GM18873 (cell line): ENCODE data around the gene CASP7.

Experiments used
- ATAC-seq: cut with Tn5 transposase; IDR thresholded peaks from one replicate; pipeline ENCODE4 v1.9.1; 2021; ENCODE audit warnings: mild to moderate bottlenecking, moderate library complexity, moderate number of reproducible peaks; ENCODE audit not compliant: unreplicated experiment, low FRiP score

The CASP7 gene

DNA sequence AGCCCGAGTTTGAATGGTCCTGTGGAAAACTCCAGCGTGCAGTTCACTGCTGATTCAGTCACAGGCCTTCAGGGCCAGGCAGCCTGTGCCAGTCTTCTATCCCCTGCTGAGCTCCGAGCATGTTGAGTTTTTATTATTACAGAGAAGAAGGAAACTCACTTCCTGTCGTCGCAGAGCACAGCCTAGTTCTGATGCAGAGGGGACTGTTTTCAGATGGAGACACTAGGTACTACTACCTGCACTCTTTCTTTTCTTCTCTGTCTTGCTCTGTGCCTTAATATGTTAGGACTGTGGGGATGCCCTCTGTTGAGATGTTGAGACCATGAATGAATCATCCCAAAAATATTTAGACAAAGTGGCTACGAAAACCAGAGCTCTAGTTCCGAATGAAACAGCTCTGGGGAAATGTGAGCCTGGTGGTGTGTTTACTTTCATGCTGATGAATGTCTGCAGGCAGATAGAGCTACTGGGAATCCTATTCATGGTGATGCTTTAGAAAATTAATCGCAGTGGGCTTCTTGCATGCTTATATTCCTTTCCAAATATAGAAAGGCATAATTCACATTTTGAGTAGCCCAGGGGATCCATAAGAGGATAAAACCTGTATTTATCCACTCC lies 29.6 kb downstream of the CASP7 start:
- ATAC-seq = no peak

- no peak for ATAC-seq
Observed at GRCh38 chr10:113711142-113711541, 31.4 kb downstream of the CASP7 start.

DNA sequence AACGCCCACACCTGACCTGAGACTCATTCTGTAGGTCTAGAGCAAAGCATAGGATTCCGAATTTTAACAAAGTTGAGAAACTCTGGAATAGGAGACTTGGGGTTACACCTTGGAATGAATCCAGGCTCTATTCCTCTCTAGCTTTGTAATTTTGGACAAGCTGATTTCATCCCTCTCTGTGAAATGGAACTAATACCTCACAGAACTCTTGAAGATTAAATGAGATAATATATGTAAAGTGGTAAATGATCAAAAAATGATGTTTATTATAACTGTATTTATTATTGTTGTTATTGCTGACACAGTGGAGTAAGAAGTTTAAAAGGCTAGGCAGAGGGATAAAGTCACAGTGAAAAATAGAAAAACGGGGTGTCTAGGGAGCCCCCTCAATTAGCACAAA lies 32.3 kb downstream of the CASP7 start:
- no peak for ATAC-seq

DNA sequence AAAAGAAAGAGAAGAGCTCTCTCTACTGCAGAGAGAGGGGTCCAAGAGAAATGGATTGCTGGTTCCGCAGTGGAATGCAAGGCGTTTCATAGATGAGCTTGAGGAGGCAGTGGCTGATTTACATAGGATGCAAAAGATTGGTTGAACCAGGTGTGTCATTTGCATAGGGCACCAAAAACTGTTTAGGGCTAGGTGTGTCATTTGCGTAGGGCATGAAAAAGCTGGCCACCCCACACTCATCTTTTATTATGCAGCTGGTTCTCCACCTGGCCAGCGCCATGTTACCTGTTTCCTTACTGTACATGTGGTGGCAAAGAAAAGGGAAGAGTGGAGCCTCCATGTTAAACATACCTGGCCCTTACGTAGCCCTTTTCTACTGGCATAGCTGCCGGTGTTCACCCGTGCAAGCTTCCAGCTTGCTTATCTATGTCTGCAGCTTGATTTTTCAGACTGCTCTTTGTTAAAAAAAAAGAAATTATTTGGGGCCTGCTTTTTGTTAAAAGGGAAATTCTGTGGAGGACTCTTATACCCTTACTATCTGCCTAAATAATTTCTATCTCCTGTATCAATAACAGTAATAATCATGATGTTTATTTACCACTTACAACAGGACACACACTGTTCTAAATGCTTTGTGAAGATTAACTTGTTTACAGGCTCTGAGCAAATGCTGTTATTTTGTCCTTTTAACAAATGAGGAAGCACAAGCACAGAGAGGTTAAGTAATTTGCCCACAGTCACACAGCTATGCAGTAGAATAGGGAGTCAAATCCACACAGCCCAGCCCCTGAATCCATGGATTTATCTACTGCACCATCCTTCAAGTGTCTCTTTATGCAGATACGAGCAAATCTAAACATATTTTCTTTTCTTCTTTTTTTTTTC lies 33.3 kb downstream of the CASP7 start:
- no peak for ATAC-seq

DNA sequence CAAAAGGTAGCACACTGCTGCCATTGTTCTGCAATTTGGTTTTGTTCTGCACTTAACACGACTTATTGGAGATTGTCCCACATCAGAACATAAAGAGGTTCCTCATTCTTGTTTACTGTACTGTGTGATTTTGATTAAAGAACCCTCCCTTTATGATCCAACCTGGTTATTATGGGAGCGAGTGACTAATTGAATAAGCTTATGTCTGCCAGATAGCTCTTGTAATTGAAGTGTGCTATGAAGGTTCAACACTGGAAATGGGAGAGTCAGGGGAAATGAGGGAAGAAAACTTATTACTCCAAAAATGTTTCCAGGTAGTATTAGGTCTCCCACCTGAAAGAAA lies 33.9 kb downstream of the CASP7 start:
- no peak for ATAC-seq

DNA sequence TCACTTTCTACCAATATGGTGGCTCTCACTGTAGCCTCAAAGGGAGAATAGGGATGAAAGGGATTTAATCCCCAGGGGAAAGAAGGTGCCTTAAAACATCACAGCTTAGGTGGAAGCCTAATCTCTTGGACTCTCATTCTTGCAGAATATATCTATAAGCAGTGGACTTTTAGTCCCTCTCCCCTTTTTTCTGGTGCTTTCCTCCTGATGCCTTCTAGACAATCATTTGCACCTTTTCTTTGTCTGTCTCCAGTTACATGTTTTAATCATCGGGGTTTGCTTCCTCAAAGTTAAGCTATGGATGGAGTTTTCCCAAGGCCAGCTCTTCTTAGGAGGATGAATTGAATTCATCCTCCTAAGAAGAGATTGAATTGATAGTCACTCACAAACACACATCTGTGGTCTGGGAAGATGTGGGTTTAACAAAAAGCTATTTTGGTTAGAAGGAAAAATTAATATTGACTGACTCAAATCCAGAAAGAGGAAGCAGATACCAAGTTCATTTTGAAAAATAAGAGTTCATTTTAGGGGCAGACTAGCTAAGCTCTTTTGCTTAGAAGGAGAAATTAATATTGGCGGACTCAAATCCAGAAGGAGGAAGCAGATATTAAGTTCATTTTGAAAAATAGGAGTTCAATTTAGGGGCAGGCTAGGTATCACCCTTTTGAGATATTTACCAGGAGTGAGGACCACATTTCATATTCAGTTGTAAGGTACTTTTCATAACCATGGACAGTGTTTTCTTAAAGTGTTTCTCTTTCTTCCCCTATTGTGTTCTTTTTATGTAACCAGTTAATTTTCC lies 36.6 kb downstream of the CASP7 start:
- ATAC-seq = no peak

GRCh38 chr10:113718969-113719822 lies 39.5 kb downstream of the CASP7 start:
- no peak for ATAC-seq

GRCh38 chr10:113720386-113720785 lies 40.7 kb downstream of the CASP7 start:
- no peak for ATAC-seq

DNA sequence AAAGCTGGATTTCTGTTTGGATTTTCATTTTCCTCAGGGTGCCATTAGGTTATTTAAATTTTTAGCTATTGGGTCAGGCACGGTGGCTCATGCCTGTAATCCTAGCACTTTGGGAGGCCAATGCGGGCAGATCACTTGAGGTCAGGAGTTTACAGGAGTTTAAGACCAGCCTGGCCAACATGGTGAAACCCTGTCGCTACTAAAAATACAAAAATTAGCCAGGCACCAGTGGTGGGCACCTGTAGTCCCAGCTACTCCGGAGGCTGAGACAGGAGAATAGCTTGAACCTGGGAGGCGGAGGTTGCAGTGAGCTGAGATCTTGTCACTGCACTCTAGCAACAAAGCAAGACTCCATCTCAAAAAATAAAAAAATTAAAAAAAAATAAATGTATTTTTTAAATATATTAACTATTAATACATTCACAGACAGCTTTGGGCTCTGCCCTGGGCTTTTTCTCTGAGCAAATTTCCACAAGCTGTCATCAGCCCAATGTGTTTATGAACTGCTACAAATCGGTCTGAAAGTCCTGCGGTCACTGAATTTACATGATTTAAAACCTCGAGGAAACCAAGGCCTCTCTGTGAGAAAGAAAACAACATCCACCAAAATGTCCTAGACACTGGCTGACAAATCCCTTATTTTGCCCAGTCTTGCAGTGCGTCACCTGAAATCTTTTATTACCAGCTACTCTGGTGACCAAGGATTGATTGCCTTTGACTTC lies 52.6 kb downstream of the CASP7 start:
- ATAC-seq = peak; percentile 48

- ATAC-seq = no peak
Observed at GRCh38 chr10:113732966-113733365, 53.3 kb downstream of the CASP7 start.

DNA sequence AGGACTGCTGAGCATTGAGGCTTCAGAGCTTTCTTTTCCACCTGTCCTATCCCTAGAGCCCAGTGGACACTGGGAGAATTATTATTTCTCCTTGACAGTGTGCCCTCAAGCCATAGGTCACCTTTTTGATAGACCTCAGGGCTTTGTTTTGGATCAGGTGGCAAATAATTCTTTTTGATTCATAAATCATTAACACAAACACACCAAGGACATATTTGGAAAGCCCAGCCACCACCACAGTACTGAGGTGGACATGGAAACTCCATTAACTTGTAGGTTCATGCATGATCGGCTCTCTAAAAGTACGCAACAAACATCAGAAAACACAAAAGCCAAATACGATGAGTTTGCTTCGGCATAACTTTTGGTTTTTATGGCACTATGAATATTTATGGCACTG lies 53.9 kb downstream of the CASP7 start:
- no peak for ATAC-seq

DNA sequence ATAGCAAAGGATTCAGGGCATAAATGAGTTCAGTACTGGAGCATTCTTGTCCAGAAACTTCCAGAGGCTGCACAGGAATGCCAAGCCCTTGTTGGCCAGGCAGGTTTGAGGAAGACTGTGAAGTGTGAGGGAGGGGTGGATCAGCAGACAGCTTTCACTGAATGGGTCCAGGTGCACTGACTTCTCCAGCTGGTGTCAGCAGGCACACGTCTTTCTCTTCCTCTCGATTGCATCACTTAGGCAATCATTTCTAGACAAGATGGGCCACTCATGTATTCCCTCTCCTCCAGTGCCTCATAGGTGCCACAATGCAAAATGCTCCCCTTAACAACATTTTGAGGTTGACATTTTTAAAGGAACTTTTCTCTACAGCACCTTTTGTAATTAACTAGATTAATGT lies 56.2 kb downstream of the CASP7 start:
- ATAC-seq = peak; percentile 88

GRCh38 chr10:113736576-113736975 lies 56.9 kb downstream of the CASP7 start:
- no peak for ATAC-seq

DNA sequence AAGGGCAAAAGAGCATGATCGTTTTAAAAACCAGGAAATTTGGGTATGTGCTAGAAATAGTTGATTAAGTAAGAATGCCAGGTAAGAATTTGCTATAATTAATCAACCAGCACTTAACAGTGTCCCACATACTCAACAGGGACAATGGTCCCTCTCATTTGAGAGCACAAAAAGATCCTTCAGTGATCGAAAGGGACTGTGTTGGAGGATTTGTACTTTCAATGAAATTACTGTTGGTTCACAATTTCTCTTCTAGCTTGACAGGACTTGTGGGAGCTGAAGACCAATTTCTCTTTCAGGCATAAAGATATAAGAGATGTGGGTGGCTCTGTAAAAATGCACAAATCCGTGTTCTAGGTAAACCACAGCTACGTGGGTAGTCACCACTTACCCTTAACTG lies 59.3 kb downstream of the CASP7 start:
- ATAC-seq = no peak

- no peak for ATAC-seq
Observed at GRCh38 chr10:113739577-113739976, 59.9 kb downstream of the CASP7 start.

- ATAC-seq = no peak
Observed at GRCh38 chr10:113740850-113741249, 61.1 kb downstream of the CASP7 start.

GRCh38 chr10:113742466-113742865 lies 62.8 kb downstream of the CASP7 start:
- no peak for ATAC-seq

- no peak for ATAC-seq
Observed at GRCh38 chr10:113743594-113743993, 63.9 kb downstream of the CASP7 start.

DNA sequence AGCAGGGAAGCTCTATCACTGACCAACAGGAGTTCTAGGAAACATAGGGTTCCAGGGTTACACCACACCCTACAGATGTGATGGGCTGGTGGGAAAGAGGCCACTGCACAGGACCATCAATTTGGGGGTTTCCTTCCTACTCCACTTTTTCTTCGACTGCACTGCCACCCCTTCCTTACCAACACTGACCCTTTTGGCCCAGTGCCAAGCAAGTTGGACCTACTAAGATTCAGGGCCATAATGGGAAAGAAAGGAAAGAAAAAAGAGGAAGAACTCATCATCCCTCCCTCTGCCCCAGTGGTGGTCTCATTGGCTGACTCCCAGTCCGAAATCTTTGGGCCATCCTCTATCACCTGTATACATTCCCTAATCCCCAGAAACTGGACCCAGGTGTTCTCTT lies 65.7 kb downstream of the CASP7 start:
- ATAC-seq = no peak
